ENCODE data around the gene UBXN11.

DNA sequence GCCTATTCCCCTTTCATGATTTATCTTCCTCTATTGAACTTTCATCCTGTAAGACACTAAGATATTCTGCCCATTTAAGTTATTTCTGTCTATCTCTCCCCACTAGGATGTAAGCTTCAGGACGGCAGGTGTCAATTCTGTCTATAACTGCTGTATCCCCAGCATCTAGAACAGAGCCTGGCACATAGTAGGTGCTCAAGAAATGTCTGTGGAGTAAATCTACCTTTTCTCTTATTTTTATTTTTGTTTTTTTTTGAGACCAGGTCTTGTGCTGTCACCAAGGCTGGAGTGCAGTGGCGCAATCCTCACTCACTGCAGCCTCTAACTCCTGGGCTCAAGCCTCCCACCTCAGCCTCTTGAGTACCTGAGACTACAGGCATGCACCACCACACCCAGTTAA lies 16.9 kb upstream of the UBXN11 start:
- no peak for TF ChIP-seq CTCF (IDR thresholded peaks at IDR 0.05; ENCODE audit: poor library complexity, severe bottlenecking)
- TF ChIP-seq TAF1 (IDR thresholded peaks at IDR 0.05; ENCODE audit: low read depth), result no peak
- no peak for TF ChIP-seq POLR2AphosphoS5 (IDR thresholded peaks at IDR 0.05)
- TF ChIP-seq EP300 (conservative IDR thresholded peaks at IDR 0.05; ENCODE audit: poor library complexity, severe bottlenecking), result no peak
- TF ChIP-seq EZH2 (IDR thresholded peaks at IDR 0.05; ENCODE audit: borderline replicate concordance, insufficient read depth, low read length, poor library complexity, severe bottlenecking), result no peak
- no peak for TF ChIP-seq RAD21 (conservative IDR thresholded peaks at IDR 0.05)

Data from neural cell (in vitro differentiated cells).